ENCODE data around the gene CCDC188. TPM values are rescaled to one million over a fixed set of nuclear protein-coding genes. Genes with fewer than 3 reads are reported as not detected.

Gene CCDC188
- total and polyA plus RNA-seq, 9 of the 15 experiments (the other 6 are each of a cell fraction or from before 2014, with no cell fraction given), result not detected

DNA sequence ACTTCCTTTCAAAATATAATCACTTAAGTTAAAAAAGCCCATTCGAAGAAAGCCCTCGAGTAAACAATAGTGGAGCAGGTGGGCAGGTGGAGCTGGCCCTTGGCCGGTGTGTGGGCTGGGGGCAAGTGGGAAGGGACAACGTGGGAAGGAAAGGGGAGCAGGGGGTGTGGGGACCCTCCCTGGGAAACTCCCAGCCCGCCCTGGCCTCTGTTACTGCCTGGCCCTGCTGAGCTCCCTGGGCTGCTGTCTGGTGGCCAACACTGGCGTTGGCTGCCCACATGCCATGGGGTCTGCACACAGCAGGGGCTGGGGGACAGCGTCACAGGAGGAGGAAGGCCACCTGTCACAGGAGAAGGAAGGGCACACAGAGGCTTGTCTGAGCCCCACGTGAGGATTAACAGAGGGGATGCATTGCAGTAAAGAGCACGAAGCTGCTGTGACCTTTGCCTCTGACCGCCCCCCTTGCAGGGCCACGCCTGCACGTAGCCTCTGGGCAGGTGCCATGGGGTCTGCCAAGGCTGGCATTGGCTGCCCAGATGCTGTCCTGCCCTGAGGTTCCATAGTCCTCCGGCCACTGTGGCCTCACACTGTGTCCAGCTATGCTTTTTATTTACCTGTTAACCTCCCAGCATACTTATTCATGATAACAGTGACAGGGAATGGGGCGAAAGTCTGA lies 36.2 kb upstream of the CCDC188 start:
- Histone ChIP-seq H3K27me3 (ENCODE audit: control insufficient read depth in 2 of 2, insufficient read depth in 2 of 2, low read length in 2 of 2) (peaks cover 34 to 65% of the 10 kb centered on the region in 2 experiments; a peak in 4 of 5 replicates), H3K9me1 (ENCODE audit: control insufficient read depth, insufficient read depth, low read length) (no peaks in the 10 kb centered on the region), H3K9ac (ENCODE audit: insufficient read depth in 1 of 2, low read depth in 2 of 2, low read length in 2 of 2) (no peak overlapping the region), H4K20me1 (replicated peaks; ENCODE audit: control insufficient read depth, insufficient read depth, low read length) (peaks cover 34% of the 10 kb centered on the region), H3K4me2 (ENCODE audit: insufficient read depth, low read length) (no peak overlapping the region), H3K27ac (ENCODE audit: extremely low read depth, low read depth, low read length) (no peak overlapping the region), H2AFZ (ENCODE audit: low read depth, low read length) (no peak overlapping the region), H3K36me3 (ENCODE audit: control insufficient read depth, insufficient read depth, low read length) (no peaks in the 10 kb centered on the region), H3K4me3 (no peak overlapping the region), H3K79me2 (ENCODE audit: control insufficient read depth, insufficient read depth, low read length) (no peaks in the 10 kb centered on the region), H3K4me1 (replicated peaks in 1 of 2; ENCODE audit: control insufficient read depth in 2 of 2, insufficient read depth in 2 of 2, low read length in 2 of 2) (peaks cover 0 to 31% of the 10 kb centered on the region in 2 experiments; a peak in 1 of 5 replicates), H3K9me3 (replicated peaks; ENCODE audit: control insufficient read depth, insufficient read depth, low read depth, low read length) (no peaks in the 10 kb centered on the region)
- no peak for DNase-seq (ENCODE audit: extremely low read depth in 1 of 4, low spot score in 3 of 4)
- no peak for FAIRE-seq
- CTCF ChIA-PET (ENCODE audit: low intra/inter-chr PET ratio), result interaction anchor here (0.5 kb wide), 1 partner anchor 30 kb away, joined by 3 read pairs; no protein-coding TSS in a partner anchor
- POLR2A ChIA-PET, result interaction anchor here (0.5 to 3.6 kb wide), 10 partner anchors 9 to 290 kb away, joined by 3 to 14 read pairs (median 4); no protein-coding TSS in a partner anchor
- 3% methylated on average over 14 of the region's 14 CpGs for WGBS (ENCODE audit: insufficient coverage, low coverage, missing lambda C conversion rate)
- no peak for ATAC-seq
- no TSS peak for BruUV-seq (replicated peaks)
- in situ Hi-C loops (cut with MboI) (no loop called here), intact Hi-C loops (cut with micrococcal nuclease) (no loop called here)
- TF ChIP-seq STAG1 (CRISPR knock-in tag; IDR thresholded peaks at IDR 0.05; ENCODE audit: borderline replicate concordance) (peak; percentile 53), MED1 (CRISPR knock-in tag; IDR thresholded peaks at IDR 0.05; ENCODE audit: borderline replicate concordance) (0 out of 2 replicates have a peak, but pooled peaks have one; percentile 84), GTF2F1 (IDR thresholded peaks at IDR 0.05; ENCODE audit: low read depth, low read length) (no peak), ELK1 (CRISPR knock-in tag; IDR thresholded peaks at IDR 0.05) (peak; percentile 50; the same call in 1 of the 2 replicates), FOXP1 (CRISPR knock-in tag; IDR thresholded peaks at IDR 0.05) (peak; percentile 16; the same call in 1 of the 2 replicates), MBD2 (IDR thresholded peaks at IDR 0.05; ENCODE audit: borderline replicate concordance, low read depth) (no peak), NR3C1 (CRISPR knock-in tag; IDR thresholded peaks at IDR 0.05) (peak; percentile 86; the same call in 1 of the 2 replicates), ZC3H4 (CRISPR knock-in tag; IDR thresholded peaks at IDR 0.05; ENCODE audit: borderline replicate concordance) (peak; percentile 41; the same call in 1 of the 2 replicates), ATF1 (CRISPR knock-in tag; IDR thresholded peaks at IDR 0.05) (0 out of 2 replicates have a peak, but pooled peaks have one; percentile 2), ATF1 (tag; IDR thresholded peaks at IDR 0.05) (no peak), IRF2 (CRISPR knock-in tag; IDR thresholded peaks at IDR 0.05) (peak; percentile 88), PBX2 (CRISPR knock-in tag; IDR thresholded peaks at IDR 0.05; ENCODE audit: low read depth) (0 out of 2 replicates have a peak, but pooled peaks have one; percentile 27), PBX2 (tag; conservative IDR thresholded peaks at IDR 0.05; ENCODE audit: low read depth) (no peak), ZBED1 (IDR thresholded peaks at IDR 0.05) (0 out of 2 replicates have a peak, but pooled peaks have one; percentile 1)
- TF ChIP-seq, protein P1, sequence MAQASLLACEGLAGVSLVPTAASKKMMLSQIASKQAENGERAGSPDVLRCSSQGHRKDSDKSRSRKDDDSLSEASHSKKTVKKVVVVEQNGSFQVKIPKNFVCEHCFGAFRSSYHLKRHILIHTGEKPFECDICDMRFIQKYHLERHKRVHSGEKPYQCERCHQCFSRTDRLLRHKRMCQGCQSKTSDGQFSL (CRISPR knock-in tag; IDR thresholded peaks at IDR 0.05), result 0 out of 2 replicates have a peak, but pooled peaks have one; percentile 19
- TF ChIP-seq, protein P1 (tag; IDR thresholded peaks at IDR 0.05), result no peak
- TF ChIP-seq, protein P2, sequence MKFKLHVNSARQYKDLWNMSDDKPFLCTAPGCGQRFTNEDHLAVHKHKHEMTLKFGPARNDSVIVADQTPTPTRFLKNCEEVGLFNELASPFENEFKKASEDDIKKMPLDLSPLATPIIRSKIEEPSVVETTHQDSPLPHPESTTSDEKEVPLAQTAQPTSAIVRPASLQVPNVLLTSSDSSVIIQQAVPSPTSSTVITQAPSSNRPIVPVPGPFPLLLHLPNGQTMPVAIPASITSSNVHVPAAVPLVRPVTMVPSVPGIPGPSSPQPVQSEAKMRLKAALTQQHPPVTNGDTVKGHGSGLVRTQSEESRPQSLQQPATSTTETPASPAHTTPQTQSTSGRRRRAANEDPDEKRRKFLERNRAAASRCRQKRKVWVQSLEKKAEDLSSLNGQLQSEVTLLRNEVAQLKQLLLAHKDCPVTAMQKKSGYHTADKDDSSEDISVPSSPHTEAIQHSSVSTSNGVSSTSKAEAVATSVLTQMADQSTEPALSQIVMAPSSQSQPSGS (CRISPR knock-in tag; IDR thresholded peaks at IDR 0.05), result peak; percentile 42; the same call in 1 of the 2 replicates
